Measurements from ENCODE around the gene OAF. TPM values are rescaled to one million over a fixed set of nuclear protein-coding genes. Genes with fewer than 3 reads are reported as not detected.

OAF gene
- total RNA-seq, 2 donors from 2014 or later = 180 to 189 TPM

- DNase-seq (no peak), ATAC-seq (no peak)
- intact Hi-C loops (cut with DNase I, micrococcal nuclease) = loop anchor here (2.0 to 5.0 kb wide), 2 partner anchors 57 kb away; no protein-coding TSS in a partner anchor
Measured at GRCh38 chr11:120229451-120230424, 18.9 kb downstream of the OAF start.

GRCh38 chr11:120230433-120231071, 19.7 kb downstream of the OAF start:
- DNase-seq (no peak), ATAC-seq (no peak)
- intact Hi-C loops (cut with DNase I, micrococcal nuclease) = no loop called here

- no peak for DNase-seq
- ATAC-seq = peak; percentile 6
- intact Hi-C loops (cut with DNase I, micrococcal nuclease) = no loop called here
Measured at GRCh38 chr11:120231963-120232362, 21.1 kb downstream of the OAF start.

GRCh38 chr11:120233207-120233803, 22.5 kb downstream of the OAF start:
- intact Hi-C loops (cut with DNase I, micrococcal nuclease) = no loop called here
- ATAC-seq = peak; percentile 69
- no peak for DNase-seq

DNA sequence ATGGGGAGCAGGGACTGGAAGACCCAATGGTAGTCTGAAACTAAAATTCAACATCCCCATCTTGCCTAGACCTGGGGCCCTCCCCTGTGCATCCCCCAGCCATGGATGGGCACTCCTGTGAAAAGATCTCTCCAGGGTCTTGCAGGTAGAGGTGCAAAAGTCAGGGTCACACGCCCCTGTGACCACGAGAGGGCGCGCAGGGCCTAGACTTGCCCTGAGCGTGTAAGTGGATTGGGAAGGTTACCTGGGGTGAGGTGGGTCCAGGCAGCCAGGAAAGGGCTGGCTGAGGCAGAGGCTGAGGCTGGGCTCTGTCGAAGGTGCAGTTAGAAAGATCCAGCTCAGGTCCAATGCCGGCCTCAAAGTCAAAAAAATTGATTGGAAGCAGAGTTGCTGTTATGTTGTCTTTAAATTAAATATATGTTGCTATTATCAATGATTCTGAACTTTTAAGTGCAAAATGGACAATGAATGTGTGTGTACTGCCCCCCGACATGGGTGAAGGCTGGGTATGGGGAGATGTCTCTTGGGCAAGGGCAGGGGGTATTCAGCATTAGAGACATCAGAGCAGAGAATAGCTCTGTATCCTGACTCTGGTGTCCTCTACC, 24.3 kb downstream of the OAF start:
- intact Hi-C loops (cut with DNase I, micrococcal nuclease) = loop anchor here in 1 of 2 donors (5.0 kb wide), 1 partner anchor 67 kb away; no protein-coding TSS in a partner anchor
- peak; percentile 49 to 76 for DNase-seq
- ATAC-seq = peak; percentile 59

GRCh38 chr11:120236169-120237107, 25.6 kb downstream of the OAF start:
- DNase-seq = no peak
- ATAC-seq = no peak
- intact Hi-C loops (cut with DNase I, micrococcal nuclease) = loop anchor here in 1 of 2 donors (5.0 kb wide), 1 partner anchor 66 kb away; no protein-coding TSS in a partner anchor

DNA sequence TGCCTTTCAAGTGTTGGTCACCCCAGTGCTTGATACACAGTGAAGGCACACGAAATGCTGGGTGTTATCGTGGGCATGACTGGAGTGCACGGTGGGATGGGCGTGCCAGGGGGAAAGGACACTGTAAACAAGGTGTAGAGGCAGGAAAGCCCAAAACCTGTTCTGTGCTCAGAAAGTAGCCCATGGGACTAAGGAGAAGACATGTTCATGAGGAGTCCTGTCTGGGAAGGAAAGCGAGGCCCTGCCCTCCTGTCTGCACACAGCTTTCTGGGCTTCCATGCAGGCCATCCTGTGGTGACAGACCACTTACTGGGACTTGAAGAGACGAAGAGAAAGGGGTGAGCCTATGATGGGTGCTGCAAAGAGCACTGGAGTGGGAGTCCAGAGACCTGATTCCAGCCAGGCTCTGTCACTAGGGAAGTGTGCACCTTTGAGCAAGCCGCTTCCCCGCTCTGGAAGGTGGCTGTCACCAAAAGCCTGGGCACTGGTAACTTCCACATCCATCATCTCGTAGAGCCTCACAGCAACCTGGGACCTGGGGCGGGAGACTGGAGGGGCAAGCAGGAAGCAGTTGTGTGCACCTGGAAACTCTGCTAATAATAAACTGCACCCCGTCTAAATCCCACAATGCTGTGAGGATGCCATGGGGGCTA, 28.3 kb downstream of the OAF start:
- intact Hi-C loops (cut with DNase I, micrococcal nuclease) = loop anchor here in 1 of 2 donors (5.0 kb wide), 1 partner anchor 63 kb away; no protein-coding TSS in a partner anchor
- ATAC-seq (no peak), DNase-seq (no peak)

- DNase-seq (no peak), ATAC-seq (peak; percentile 68)
- intact Hi-C loops (cut with DNase I, micrococcal nuclease) = loop anchor here in 1 of 2 donors (5.0 kb wide), 1 partner anchor 62 kb away; no protein-coding TSS in a partner anchor
Measured at GRCh38 chr11:120239713-120240640, 29.1 kb downstream of the OAF start, which contains the start of gene POU2F3. TSS of gene POU2F3 (plus strand) at chr11:120240140. CDS start at chr11:120240344, 204 bp downstream.

GRCh38 chr11:120240866-120241265, 30.0 kb downstream of the OAF start:
- intact Hi-C loops (cut with DNase I, micrococcal nuclease) = no loop called here
- no peak for DNase-seq
- ATAC-seq = no peak

DNA sequence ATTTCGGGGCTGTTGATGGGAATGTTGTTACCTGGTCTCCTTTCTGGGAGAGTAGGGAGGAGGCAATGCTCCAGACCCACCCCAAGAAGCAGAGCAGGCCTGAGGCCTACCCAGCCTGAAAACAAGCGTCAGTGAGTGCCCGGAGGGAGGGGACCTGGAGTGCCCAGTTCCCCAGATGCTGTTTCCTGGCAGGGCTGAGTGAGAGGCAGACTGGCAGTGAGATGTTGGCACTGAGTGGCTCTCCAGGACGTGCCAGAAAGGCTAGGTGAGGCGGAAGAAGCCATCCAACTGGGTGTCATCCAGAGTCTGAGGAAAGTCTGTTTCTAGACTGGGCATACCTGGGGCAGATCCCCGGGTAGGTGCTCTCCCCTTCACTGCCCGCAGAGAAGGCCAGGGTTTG, 30.4 kb downstream of the OAF start:
- intact Hi-C loops (cut with DNase I, micrococcal nuclease) = no loop called here
- DNase-seq = no peak
- no peak for ATAC-seq

- no peak for DNase-seq
- intact Hi-C loops (cut with DNase I, micrococcal nuclease) = no loop called here
- ATAC-seq = no peak
Measured at GRCh38 chr11:120243221-120243620, 32.4 kb downstream of the OAF start.

DNA sequence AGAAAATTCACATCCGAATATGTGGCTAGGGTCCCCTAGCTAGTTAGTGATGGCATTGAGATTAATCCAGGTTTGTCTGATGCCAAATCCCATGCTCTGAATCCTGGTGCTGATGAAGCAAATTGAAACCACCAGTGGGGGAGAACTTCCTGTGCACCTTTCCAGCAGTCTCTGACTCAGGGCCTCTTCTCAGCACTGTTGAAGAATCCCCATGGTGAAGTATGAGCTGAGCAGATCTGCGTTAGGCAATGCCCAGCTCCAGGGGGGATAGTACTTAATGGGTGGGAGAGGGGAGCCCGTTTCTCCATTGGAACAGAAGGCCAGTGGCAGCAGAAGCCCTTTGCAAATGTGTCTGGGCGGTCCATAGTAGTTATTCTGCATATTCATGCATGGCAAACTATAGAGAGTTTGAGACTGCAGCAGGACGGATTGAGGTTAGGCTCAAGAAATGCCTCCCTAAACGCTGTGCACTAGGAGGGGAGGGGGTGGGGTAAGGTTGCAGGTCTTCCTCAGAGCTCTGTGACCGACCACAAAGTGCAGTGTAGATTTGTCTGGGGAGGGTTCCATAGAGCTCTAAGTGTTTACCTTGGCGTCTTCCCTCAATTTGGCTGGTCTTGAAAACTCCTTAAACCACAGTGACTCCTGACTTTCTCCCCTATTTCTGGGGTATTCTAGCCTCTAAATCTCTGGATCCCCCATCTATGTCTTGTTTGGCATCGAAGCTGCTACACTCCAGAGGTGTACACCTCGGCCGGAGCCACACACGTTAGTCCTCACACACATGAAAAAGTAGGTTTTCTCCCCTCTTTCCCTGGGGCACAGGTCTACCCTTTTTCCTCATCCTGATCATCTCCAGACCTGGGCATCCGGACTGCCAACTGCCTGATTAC, 33.9 kb downstream of the OAF start:
- DNase-seq (no peak), ATAC-seq (no peak)
- intact Hi-C loops (cut with DNase I, micrococcal nuclease) = no loop called here

GRCh38 chr11:120245434-120245833, 34.6 kb downstream of the OAF start:
- intact Hi-C loops (cut with DNase I, micrococcal nuclease) = no loop called here
- ATAC-seq (no peak), DNase-seq (no peak)

GRCh38 chr11:120248551-120249278, 37.9 kb downstream of the OAF start:
- ATAC-seq (peak; percentile 12), DNase-seq (no peak)
- intact Hi-C loops (cut with DNase I, micrococcal nuclease) = no loop called here
